GM12891 (cell line): ENCODE data around the gene TPX2.

Experiments
- PAX5 ChIP-seq: IDR thresholded peaks from 2 replicates; pipeline ENCODE4 v1.6.1; 2011; ENCODE audit warnings: low read length, moderate library complexity, mild to moderate bottlenecking; ENCODE audit not compliant: insufficient read depth, severe bottlenecking
- POLR2A ChIP-seq: IDR thresholded peaks from 2 replicates; pipeline ENCODE4 v1.6.1; 2011; ENCODE audit warnings: low read depth, low read length, control low read depth
- POLR2AphosphoS5 ChIP-seq: IDR thresholded peaks from 2 replicates; pipeline ENCODE4 v1.6.1; 2011; ENCODE audit warnings: low read depth, low read length, control low read depth
- POU2F2 ChIP-seq: IDR thresholded peaks from 2 replicates; pipeline ENCODE4 v1.6.1; 2011; ENCODE audit warnings: low read depth, mild to moderate bottlenecking, control low read depth, low read length, moderate library complexity
- SPI1 ChIP-seq: IDR thresholded peaks from 2 replicates; pipeline ENCODE4 v1.6.1; 2011; ENCODE audit warnings: low read depth, low read length, control low read depth
- TAF1 ChIP-seq: IDR thresholded peaks from 2 replicates; pipeline ENCODE4 v1.6.1; 2011; ENCODE audit warnings: low read depth, low read length, control low read depth

DNA sequence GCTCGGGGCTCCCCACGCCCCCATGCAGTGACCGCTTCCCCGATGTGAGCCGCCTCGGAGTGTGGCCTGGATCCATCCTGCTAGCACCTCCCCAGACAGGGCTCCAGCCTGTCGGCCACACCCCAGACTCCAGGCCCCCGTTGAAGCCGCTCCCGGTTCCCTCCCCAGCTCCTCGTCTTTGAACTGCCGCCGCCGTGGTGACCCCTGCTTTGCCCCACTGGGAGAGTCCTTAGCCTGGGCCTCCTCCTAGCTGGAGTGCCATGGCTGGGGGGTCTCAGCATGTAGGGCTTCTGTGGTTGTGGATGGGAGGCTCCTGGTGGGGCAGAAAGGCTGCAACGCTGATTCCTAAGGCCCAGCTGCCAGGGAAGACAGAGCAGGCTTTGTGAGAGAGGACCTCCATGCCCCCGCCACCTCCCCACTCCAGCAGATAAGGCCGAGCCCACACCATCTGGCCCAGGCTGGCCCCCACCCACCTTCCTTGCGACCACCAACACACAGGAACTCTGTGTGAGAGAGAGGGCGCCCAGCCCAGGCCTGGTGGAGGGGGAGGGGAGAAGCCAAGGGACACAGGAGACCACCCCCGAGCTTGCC is 94.9 kb downstream of the TPX2 start:
- TF ChIP-seq TAF1 (no peak), POLR2AphosphoS5 (no peak), POLR2A (no peak), POU2F2 (no peak), SPI1 (no peak), PAX5 (no peak)
